K562 (cell line): ENCODE results near the gene TREH. TPM values are rescaled to one million over a fixed set of nuclear protein-coding genes. Genes with fewer than 3 reads are reported as not detected.

ENCODE experiments used
- NKRF ChIP-seq: fragments of 450-650 bp; IDR thresholded peaks from 2 replicates; pipeline ENCODE4 v1.6.1; 2016; ENCODE audit warnings: borderline replicate concordance
- VEZF1 ChIP-seq: fragments of 200-800 bp; sonication (Bioruptor generic); IDR thresholded peaks from 2 replicates; pipeline ENCODE4 v1.6.1; 2017; ENCODE audit warnings: missing genetic modification characterization, missing compliant biosample characterization
- WHSC1 ChIP-seq: IDR thresholded peaks from one replicate; pipeline ENCODE4 v1.6.1; 2012; ENCODE audit warnings: low read length, control low read depth, inconsistent platforms
- ZNF133 ChIP-seq: fragments of 250-450 bp; sonication (Bioruptor Pico); IDR thresholded peaks from 2 replicates; pipeline ENCODE4 v1.4.0; 2020; ENCODE audit warnings: mild to moderate bottlenecking
- polyA plus RNA-seq, 8 experiments: library from polyadenylated mRNA; depleted of rRNA in 4 of 8; stranded (reverse) in 5 of 8; unstranded in 3 of 8; fragments of >200 nt; fragmentation: Nextera tagmentation in 2 of 8; fragmentation: Illumina TruSeq in 1 of 8; extraction: Ambion mirVana in 2 of 8; extraction: Trizol in 1 of 8; gene quantifications; 2 replicates each; pipeline versions ENCODE4 v1.2.1 to v1.2.3, GENCODE V29; 2011 to 2014; ENCODE audit warnings: inconsistent platforms in 1 of 8, missing spikeins in 1 of 8
- total RNA-seq, 7 experiments: library from RNA; depleted of rRNA in 6 of 7; stranded (reverse); fragments of >200 nt in 6 of 7; fragmentation: Illumina TruSeq in 2 of 7; extraction: Trizol in 2 of 7; gene quantifications; 2 replicates each; pipeline versions ENCODE4 v1.2.1 to v1.2.3, GENCODE V29; 2011 to 2021; ENCODE audit warnings: low replicate concordance in 1 of 7
- TF ChIP-seq, protein P1 (sequence below): fragments of 450-650 bp; IDR thresholded peaks from 2 replicates; pipeline ENCODE4 v1.6.1; 2017; ENCODE audit warnings: antibody characterized with exemption
- TF ChIP-seq, protein P2 (sequence below), 2 experiments: fragments of 450-650 bp; IDR thresholded peaks; 2 replicates each; pipeline ENCODE4 v1.6.1; 2016; ENCODE audit warnings: mild to moderate bottlenecking in 2 of 2, borderline replicate concordance in 1 of 2, low read depth in 1 of 2, moderate library complexity in 1 of 2
- TF ChIP-seq, protein P3 (sequence below): fragments of 250-450 bp; sonication (Bioruptor Pico); IDR thresholded peaks from 2 replicates; pipeline ENCODE4 v1.8.0; 2022; ENCODE audit warnings: inconsistent platforms
- TF ChIP-seq, protein P4 (sequence below): fragments of 450-650 bp; conservative IDR thresholded peaks from 2 replicates; pipeline ENCODE4 v1.6.1; 2016; ENCODE audit warnings: missing genetic modification characterization, low read depth, mild to moderate bottlenecking, missing compliant biosample characterization, moderate library complexity

Gene TREH
- total and polyA plus RNA-seq, 9 of the 15 experiments (the other 6 are each of a cell fraction or from before 2014, with no cell fraction given): 0.09 to 0.20 (median 0.11) TPM; not detected in 6

DNA sequence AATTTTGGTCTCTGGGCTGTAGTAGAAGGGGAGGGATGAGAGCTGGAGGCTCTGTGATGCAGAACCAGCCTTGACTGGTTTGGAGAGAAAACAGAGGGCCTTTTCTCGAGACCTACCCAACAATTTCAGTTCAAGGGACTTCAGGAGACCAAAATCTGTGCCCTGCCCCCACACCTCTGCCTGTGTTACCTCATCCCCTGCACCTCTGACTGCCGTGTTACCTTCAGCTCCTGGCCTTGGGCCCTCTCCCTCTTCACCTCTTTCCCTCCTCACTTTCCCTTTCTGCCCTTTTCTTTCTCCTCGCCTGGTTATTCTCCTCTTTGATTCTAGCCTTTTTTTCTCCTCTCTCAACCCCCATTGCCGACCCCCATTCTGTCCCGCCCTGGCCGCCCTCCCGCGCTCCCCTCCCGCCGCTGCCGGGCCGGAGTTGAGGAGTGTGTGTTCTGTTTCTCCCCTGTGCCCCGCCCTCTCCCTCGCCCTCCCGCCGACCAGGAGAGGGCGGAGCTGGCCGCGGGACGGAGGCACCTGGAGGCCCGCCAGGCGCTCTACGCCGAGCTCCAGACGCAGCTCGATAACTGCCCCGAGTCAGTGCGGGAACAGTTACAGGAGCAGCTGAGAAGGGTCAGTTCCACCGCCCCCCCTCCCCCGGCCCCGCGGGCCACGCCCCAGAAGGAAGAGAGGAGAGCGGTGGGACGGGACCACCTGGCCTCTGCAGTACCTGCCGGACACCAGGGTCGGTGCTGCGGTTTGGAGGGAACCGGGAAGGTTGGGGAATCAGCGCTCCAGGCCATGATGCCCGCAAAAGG, 44.8 kb downstream of the TREH start (continued):
- TF ChIP-seq, protein P1, sequence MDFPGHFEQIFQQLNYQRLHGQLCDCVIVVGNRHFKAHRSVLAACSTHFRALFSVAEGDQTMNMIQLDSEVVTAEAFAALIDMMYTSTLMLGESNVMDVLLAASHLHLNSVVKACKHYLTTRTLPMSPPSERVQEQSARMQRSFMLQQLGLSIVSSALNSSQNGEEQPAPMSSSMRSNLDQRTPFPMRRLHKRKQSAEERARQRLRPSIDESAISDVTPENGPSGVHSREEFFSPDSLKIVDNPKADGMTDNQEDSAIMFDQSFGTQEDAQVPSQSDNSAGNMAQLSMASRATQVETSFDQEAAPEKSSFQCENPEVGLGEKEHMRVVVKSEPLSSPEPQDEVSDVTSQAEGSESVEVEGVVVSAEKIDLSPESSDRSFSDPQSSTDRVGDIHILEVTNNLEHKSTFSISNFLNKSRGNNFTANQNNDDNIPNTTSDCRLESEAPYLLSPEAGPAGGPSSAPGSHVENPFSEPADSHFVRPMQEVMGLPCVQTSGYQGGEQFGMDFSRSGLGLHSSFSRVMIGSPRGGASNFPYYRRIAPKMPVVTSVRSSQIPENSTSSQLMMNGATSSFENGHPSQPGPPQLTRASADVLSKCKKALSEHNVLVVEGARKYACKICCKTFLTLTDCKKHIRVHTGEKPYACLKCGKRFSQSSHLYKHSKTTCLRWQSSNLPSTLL: no peak
- TF ChIP-seq ZNF133 (CRISPR knock-in tag): no peak
- peak; percentile 54; the same call in 1 of the 2 replicates for TF ChIP-seq NKRF
- TF ChIP-seq, protein P2, sequence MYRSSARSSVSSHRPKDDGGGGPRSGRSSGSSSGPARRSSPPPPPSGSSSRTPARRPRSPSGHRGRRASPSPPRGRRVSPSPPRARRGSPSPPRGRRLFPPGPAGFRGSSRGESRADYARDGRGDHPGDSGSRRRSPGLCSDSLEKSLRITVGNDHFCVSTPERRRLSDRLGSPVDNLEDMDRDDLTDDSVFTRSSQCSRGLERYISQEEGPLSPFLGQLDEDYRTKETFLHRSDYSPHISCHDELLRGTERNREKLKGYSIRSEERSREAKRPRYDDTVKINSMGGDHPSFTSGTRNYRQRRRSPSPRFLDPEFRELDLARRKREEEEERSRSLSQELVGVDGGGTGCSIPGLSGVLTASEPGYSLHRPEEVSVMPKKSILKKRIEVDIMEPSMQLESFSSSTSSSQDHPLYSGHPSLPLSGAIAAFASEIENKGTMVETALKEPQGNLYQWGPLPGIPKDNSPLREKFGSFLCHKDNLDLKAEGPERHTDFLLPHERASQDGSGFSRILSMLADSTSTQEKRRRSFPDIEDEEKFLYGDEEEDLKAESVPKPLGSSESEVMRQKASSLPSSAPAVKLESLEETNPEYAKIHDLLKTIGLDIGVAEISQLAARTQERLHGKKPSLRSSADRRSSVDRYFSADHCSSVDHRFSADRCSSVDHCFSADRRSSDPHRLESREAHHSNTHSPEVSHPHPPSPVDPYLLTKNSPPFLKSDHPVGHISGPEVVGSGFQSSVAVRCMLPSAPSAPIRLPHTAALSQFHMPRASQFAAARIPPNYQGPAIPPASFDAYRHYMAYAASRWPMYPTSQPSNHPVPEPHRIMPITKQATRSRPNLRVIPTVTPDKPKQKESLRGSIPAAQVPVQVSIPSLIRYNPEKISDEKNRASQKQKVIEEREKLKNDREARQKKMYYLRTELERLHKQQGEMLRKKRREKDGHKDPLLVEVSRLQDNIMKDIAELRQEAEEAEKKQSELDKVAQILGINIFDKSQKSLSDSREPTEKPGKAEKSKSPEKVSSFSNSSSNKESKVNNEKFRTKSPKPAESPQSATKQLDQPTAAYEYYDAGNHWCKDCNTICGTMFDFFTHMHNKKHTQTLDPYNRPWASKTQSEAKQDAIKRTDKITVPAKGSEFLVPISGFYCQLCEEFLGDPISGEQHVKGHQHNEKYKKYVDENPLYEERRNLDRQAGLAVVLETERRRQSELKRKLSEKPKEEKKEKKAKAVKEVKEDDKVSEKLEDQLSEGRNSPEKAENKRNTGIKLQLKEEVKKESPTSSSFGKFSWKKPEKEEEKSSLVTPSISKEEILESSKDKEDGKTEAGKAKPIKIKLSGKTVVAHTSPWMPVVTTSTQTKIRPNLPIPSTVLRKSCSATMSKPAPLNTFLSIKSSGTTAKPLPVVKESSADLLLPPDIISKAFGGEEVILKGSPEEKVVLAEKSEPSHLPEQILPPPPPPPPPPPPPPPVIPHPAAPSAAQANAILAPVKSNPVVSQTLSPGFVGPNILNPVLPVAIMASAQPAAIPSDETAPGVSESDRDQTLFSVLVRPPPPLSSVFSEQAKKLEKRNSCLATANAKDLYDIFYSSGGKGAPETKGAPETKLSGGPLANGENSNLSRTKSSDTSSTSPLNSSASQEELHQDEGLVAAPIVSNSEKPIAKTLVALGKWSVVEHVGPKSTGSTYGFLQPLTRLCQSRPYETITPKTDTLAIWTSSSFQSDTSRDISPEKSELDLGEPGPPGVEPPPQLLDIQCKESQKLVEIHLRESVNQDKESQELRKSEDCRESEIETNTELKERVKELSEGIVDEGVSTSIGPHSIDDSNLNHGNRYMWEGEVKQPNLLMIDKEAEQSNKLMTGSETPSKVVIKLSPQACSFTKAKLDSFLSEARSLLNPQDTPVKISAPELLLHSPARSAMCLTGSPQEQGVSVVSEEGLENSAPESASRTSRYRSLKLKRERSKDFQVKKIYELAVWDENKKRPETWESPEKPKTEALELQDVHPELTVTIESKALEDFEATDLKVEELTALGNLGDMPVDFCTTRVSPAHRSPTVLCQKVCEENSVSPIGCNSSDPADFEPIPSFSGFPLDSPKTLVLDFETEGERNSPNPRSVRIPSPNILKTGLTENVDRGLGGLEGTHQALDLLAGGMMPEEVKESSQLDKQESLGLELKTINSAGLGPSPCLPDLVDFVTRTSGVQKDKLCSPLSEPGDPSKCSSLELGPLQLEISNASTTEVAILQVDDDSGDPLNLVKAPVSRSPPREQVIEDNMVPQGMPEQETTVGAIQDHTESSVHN (IDR thresholded peaks at IDR 0.05; ENCODE audit: borderline replicate concordance in 1 of 2, low read depth in 1 of 2): no peak
- peak; percentile 89 for TF ChIP-seq VEZF1
- TF ChIP-seq WHSC1: no peak
- TF ChIP-seq, protein P3, sequence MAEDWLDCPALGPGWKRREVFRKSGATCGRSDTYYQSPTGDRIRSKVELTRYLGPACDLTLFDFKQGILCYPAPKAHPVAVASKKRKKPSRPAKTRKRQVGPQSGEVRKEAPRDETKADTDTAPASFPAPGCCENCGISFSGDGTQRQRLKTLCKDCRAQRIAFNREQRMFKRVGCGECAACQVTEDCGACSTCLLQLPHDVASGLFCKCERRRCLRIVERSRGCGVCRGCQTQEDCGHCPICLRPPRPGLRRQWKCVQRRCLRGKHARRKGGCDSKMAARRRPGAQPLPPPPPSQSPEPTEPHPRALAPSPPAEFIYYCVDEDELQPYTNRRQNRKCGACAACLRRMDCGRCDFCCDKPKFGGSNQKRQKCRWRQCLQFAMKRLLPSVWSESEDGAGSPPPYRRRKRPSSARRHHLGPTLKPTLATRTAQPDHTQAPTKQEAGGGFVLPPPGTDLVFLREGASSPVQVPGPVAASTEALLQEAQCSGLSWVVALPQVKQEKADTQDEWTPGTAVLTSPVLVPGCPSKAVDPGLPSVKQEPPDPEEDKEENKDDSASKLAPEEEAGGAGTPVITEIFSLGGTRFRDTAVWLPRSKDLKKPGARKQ: no peak
- TF ChIP-seq, protein P4, sequence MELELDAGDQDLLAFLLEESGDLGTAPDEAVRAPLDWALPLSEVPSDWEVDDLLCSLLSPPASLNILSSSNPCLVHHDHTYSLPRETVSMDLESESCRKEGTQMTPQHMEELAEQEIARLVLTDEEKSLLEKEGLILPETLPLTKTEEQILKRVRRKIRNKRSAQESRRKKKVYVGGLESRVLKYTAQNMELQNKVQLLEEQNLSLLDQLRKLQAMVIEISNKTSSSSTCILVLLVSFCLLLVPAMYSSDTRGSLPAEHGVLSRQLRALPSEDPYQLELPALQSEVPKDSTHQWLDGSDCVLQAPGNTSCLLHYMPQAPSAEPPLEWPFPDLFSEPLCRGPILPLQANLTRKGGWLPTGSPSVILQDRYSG (tag): no peak
